NB4 (cell line): Measurements from ENCODE around the gene DNALI1.
"Not testable (repeated sequence)": the region's sequence is repeated elsewhere in the genome, so short reads cannot be mapped to it uniquely, and the experiment has no call there.

Source experiments
- DNase-seq: peaks from one replicate; pipeline ENCODE4 v3.0.0; 2010; ENCODE audit warnings: low read depth
- H3K4me3 ChIP-seq: one replicate; pipeline ENCODE4 v1.5.1; 2011; ENCODE audit warnings: mild to moderate bottlenecking, low read depth, low read length, moderate library complexity
- MYC ChIP-seq: IDR thresholded peaks from 2 replicates; pipeline ENCODE4 v1.6.1; 2011; ENCODE audit warnings: low read depth, low read length
- POLR2A ChIP-seq: IDR thresholded peaks from 2 replicates; pipeline ENCODE4 v1.6.1; 2011; ENCODE audit warnings: mild to moderate bottlenecking; ENCODE audit not compliant: insufficient read length; ENCODE audit errors: extremely low read depth
- TF ChIP-seq, protein P1 (sequence below): IDR thresholded peaks from one replicate; pipeline ENCODE4 v1.5.1; 2012; ENCODE audit warnings: low read depth, low read length
- TF ChIP-seq, protein P2 (sequence below): IDR thresholded peaks from 2 replicates; pipeline ENCODE4 v1.6.1; 2011; ENCODE audit warnings: low read depth, low read length

The DNALI1 gene

GRCh38 chr1:37517569-37517968 lies 39.2 kb upstream of the DNALI1 start:
- no peak overlapping the region for H3K4me3 ChIP-seq
- no peak for DNase-seq
- no peak for TF ChIP-seq MYC
- TF ChIP-seq, protein P1, sequence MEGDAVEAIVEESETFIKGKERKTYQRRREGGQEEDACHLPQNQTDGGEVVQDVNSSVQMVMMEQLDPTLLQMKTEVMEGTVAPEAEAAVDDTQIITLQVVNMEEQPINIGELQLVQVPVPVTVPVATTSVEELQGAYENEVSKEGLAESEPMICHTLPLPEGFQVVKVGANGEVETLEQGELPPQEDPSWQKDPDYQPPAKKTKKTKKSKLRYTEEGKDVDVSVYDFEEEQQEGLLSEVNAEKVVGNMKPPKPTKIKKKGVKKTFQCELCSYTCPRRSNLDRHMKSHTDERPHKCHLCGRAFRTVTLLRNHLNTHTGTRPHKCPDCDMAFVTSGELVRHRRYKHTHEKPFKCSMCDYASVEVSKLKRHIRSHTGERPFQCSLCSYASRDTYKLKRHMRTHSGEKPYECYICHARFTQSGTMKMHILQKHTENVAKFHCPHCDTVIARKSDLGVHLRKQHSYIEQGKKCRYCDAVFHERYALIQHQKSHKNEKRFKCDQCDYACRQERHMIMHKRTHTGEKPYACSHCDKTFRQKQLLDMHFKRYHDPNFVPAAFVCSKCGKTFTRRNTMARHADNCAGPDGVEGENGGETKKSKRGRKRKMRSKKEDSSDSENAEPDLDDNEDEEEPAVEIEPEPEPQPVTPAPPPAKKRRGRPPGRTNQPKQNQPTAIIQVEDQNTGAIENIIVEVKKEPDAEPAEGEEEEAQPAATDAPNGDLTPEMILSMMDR = no peak
- TF ChIP-seq, protein P2, sequence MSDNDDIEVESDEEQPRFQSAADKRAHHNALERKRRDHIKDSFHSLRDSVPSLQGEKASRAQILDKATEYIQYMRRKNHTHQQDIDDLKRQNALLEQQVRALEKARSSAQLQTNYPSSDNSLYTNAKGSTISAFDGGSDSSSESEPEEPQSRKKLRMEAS = no peak
- TF ChIP-seq POLR2A = no peak

GRCh38 chr1:37518241-37518640 lies 38.5 kb upstream of the DNALI1 start:
- not testable (repeated sequence) for DNase-seq

GRCh38 chr1:37518929-37519328 lies 37.8 kb upstream of the DNALI1 start:
- not testable (repeated sequence) for H3K4me3 ChIP-seq, DNase-seq

More at GRCh38 chr1:37518241-37518640, 38.5 kb upstream of the DNALI1 start:
- not testable (repeated sequence) for H3K4me3 ChIP-seq

DNA sequence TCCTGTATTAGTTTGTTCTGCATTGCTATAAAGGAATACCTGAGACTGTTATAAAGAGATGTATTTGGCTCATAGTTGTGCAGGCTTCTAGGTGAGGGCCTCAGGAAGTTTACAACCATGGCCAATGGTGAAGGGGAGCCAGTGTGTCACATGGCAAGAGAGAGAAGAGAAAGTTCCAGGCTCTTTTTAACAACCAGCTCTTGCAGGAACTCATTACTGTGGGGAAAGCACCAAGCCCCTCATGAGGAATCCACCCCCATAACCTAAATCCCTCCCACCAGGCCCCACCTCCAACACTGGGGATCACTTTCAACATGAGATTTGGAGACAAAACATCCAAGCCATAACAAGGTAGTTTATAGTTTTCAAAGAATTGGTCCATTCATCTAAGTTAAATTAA lies 37.1 kb upstream of the DNALI1 start:
- TF ChIP-seq, protein P1 = no peak
- TF ChIP-seq POLR2A (no peak), MYC (no peak)
- TF ChIP-seq, protein P2 = no peak
- no peak for DNase-seq
- no peak overlapping the region for H3K4me3 ChIP-seq

DNA sequence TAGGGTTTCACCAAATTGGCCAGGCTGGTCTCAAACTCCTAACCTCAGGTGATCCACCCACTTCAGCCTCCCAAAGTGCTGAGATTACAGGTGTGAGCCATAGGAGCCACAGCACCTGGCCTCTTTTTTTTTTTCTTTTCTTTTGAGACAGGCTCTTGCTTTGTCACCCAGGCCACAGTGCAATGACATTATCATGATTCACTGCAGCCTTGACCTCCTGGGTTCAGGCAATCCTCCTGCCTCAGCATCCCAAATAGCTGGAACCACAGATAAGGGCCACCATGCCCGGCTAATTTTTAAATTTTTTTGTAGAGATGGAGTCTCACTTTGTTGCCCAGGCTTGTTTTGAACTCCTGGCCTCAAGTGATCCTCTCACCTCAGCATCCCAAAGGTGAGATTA lies 26.9 kb upstream of the DNALI1 start:
- H3K4me3 ChIP-seq, DNase-seq: not testable (repeated sequence)

DNA sequence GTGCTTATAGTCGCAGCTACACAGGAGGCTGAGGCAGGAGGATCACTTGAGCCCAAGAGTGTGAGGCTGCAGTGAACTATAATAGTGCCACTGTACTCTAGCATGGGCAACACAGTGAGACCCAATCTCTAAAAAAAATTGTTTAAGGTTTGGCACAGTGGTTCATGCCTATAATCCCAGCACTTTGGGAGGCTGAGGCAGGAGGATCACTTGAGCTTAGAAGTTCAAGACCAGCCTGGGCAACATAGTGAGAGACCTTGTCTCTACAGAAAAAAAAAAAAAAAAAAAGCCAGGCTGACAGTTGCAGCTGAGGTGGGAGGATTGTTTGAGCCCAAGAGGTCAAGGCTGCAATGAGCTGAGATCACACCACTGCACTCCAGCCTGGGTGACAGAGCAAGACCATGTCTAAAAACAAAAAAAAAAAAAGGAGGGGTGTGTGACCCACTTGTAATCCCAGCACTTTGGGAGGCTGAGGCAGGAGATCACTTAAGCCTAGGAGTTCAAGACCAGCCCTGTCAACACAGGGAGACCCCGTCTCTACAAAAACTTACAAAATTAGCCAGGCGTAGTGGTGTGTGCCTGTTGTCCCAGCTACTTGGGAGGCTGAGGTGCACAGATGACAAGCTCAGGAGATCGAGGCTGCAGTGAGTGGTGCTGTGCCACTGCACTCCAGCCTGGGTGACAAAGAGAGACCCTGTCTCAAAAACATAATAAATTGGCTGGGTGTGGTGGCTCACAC lies 24.2 kb upstream of the DNALI1 start:
- not testable (repeated sequence) for H3K4me3 ChIP-seq, DNase-seq

GRCh38 chr1:37533317-37534093 lies 23.2 kb upstream of the DNALI1 start:
- H3K4me3 ChIP-seq = no peak overlapping the region
- TF ChIP-seq, protein P2 = no peak
- TF ChIP-seq, protein P1 = no peak
- TF ChIP-seq MYC = no peak
- TF ChIP-seq POLR2A = no peak
- DNase-seq = no peak

- no peak for TF ChIP-seq MYC
- TF ChIP-seq POLR2A = no peak
- TF ChIP-seq, protein P2 = no peak
- TF ChIP-seq, protein P1 = no peak
- no peak for DNase-seq
- H3K4me3 ChIP-seq = no peak overlapping the region
Observed at GRCh38 chr1:37537378-37537777, 19.4 kb upstream of the DNALI1 start.

- H3K4me3 ChIP-seq, DNase-seq: not testable (repeated sequence)
Observed at GRCh38 chr1:37539154-37539553, 17.6 kb upstream of the DNALI1 start.
